IMR-90 (cell line): Measurements from ENCODE around the gene GFRA4. TPM values are rescaled to one million over a fixed set of nuclear protein-coding genes. Genes with fewer than 3 reads are reported as not detected.

Source experiments
- ATAC-seq: fragments of 200-7000 bp; cut with Tn5 transposase; 2 replicates; pipeline ENCODE4 v1.9.1; 2020; ENCODE audit warnings: low read depth, mild to moderate bottlenecking, moderate library complexity
- BruUV-seq: library from RNA; stranded (reverse); fragments of 400-500 nt; replicated peaks from 2 replicates; lab custom pipeline; 2021; lab: Mats Ljungman, UMichigan
- CTCF ChIA-PET: fragments of 300-600 bp; formaldehyde crosslinking; extraction: SDS; loops from one replicate; lab custom pipeline; 2021; ENCODE audit warnings: antibody characterized with exemption; lab: Yijun Ruan, JAX
- POLR2A ChIA-PET: fragments of 300-600 bp; sonication (Branson Sonifier 250); formaldehyde crosslinking; loops from one replicate; lab custom pipeline; 2022; ENCODE audit warnings: antibody characterized with exemption; ENCODE audit not compliant: unreplicated experiment; lab: Charles Lee
- DNase-seq: peaks from one replicate; pipeline ENCODE4 v3.0.0; 2013
- H2AFZ ChIP-seq: replicated peaks from 2 replicates; pipeline ENCODE3; 2013; ENCODE audit warnings: low read length, mild to moderate bottlenecking; ENCODE audit not compliant: poor library complexity
- H2AK5ac ChIP-seq: 2 replicates; pipeline ENCODE4 v1.6.1; 2013; ENCODE audit warnings: low read depth, low read length, inconsistent platforms
- H2AK9ac ChIP-seq: replicated peaks from 2 replicates; pipeline ENCODE3; 2013; ENCODE audit warnings: mild to moderate bottlenecking, low read depth, low read length, moderate library complexity; ENCODE audit not compliant: poor library complexity
- H2BK120ac ChIP-seq: 2 replicates; pipeline ENCODE4 v1.6.1; 2013; ENCODE audit warnings: low read depth, low read length, inconsistent platforms
- H2BK15ac ChIP-seq: 3 replicates; pipeline ENCODE4 v1.6.1; 2013; ENCODE audit warnings: low read depth, low read length, inconsistent platforms
- H2BK20ac ChIP-seq: 2 replicates; pipeline ENCODE4 v1.6.1; 2013; ENCODE audit warnings: low read depth, mild to moderate bottlenecking, inconsistent platforms, low read length, moderate library complexity
- H2BK5ac ChIP-seq: 2 replicates; pipeline ENCODE4 v1.6.1; 2013; ENCODE audit warnings: mild to moderate bottlenecking, low read depth, low read length, inconsistent platforms; ENCODE audit not compliant: poor library complexity, severe bottlenecking
- H3K14ac ChIP-seq: replicated peaks from 2 replicates; pipeline ENCODE4 v1.6.1; 2013; ENCODE audit warnings: low read depth, low read length, inconsistent platforms
- H3K18ac ChIP-seq: 2 replicates; pipeline ENCODE4 v1.6.1; 2013; ENCODE audit warnings: low read depth, low read length, control low read depth
- H3K23ac ChIP-seq: 2 replicates; pipeline ENCODE4 v1.6.1; 2013; ENCODE audit warnings: low read depth, low read length, inconsistent platforms
- H3K27ac ChIP-seq: 2 replicates; pipeline ENCODE4 v1.5.1; 2013; ENCODE audit warnings: mild to moderate bottlenecking, control low read depth, low read length; ENCODE audit not compliant: insufficient read depth
- H3K27me3 ChIP-seq: 2 replicates; pipeline ENCODE4 v1.6.1; 2013; ENCODE audit warnings: low read length; ENCODE audit not compliant: control insufficient read depth, insufficient read depth
- H3K36me3 ChIP-seq: 2 replicates; pipeline ENCODE4 v1.6.1; 2013; ENCODE audit warnings: low read length, mixed read lengths; ENCODE audit not compliant: control insufficient read depth, insufficient read depth
- H3K4ac ChIP-seq: 2 replicates; pipeline ENCODE4 v1.6.1; 2013; ENCODE audit warnings: low read depth, low read length, inconsistent platforms
- H3K4me1 ChIP-seq: 2 replicates; pipeline ENCODE4 v1.6.1; 2013; ENCODE audit warnings: low read length, mixed read lengths; ENCODE audit not compliant: control insufficient read depth, insufficient read depth
- H3K4me2 ChIP-seq: 2 replicates; pipeline ENCODE4 v1.6.1; 2013; ENCODE audit warnings: low read depth, mild to moderate bottlenecking, control low read depth, low read length, moderate library complexity
- H3K4me3 ChIP-seq: 2 replicates; pipeline ENCODE4 v1.5.1; 2013; ENCODE audit warnings: low read depth, mild to moderate bottlenecking, control low read depth, low read length, moderate library complexity; ENCODE audit not compliant: insufficient read depth
- H3K56ac ChIP-seq: 2 replicates; pipeline ENCODE4 v1.6.1; 2013; ENCODE audit warnings: low read length, inconsistent platforms; ENCODE audit not compliant: insufficient read depth; ENCODE audit errors: extremely low read depth
- H3K79me1 ChIP-seq, 2 experiments: 2 replicates each; pipeline ENCODE4 v1.6.1; 2013; ENCODE audit warnings: low read length in 2 of 2, inconsistent platforms in 1 of 2, low read depth in 1 of 2
- H3K9ac ChIP-seq: 2 replicates; pipeline ENCODE4 v1.6.1; 2013; ENCODE audit warnings: low read depth, low read length, control low read depth
- H3K9me1 ChIP-seq: 2 replicates; pipeline ENCODE4 v1.6.1; 2013; ENCODE audit warnings: low read length, inconsistent platforms; ENCODE audit not compliant: insufficient read depth
- H3K9me3 ChIP-seq: 2 replicates; pipeline ENCODE4 v1.6.1; 2013; ENCODE audit warnings: low read length; ENCODE audit not compliant: control insufficient read depth, insufficient read depth
- H4K20me1 ChIP-seq: 2 replicates; pipeline ENCODE4 v1.6.1; 2013; ENCODE audit warnings: low read length, inconsistent platforms; ENCODE audit not compliant: insufficient read depth
- H4K5ac ChIP-seq: 2 replicates; pipeline ENCODE4 v1.6.1; 2013; ENCODE audit warnings: mild to moderate bottlenecking, low read depth, low read length, control low read depth
- H4K8ac ChIP-seq, 2 experiments: 2 replicates each; pipeline ENCODE4 v1.6.1; 2013; ENCODE audit warnings: low read depth in 2 of 2, low read length in 2 of 2, control low read depth in 1 of 2, inconsistent platforms in 1 of 2
- H4K91ac ChIP-seq: 2 replicates; pipeline ENCODE4 v1.6.1; 2013; ENCODE audit warnings: low read depth, low read length, inconsistent platforms; ENCODE audit not compliant: insufficient read depth
- BHLHE40 ChIP-seq: fragments of 150-350 bp; IDR thresholded peaks from 2 replicates; pipeline ENCODE4 v1.6.1; 2016; ENCODE audit warnings: mild to moderate bottlenecking, low read depth, low read length
- ELK1 ChIP-seq: fragments of 150-350 bp; IDR thresholded peaks from 2 replicates; pipeline ENCODE4 v1.6.1; 2016; ENCODE audit warnings: low read depth, mild to moderate bottlenecking, low read length, moderate library complexity, borderline replicate concordance
- MAFK ChIP-seq: IDR thresholded peaks from 2 replicates; pipeline ENCODE4 v1.6.1; 2012; ENCODE audit warnings: low read depth, low read length, improper control_type of control experiment
- MAZ ChIP-seq: IDR thresholded peaks from 2 replicates; pipeline ENCODE4 v1.6.1; 2012; ENCODE audit warnings: low read depth, mild to moderate bottlenecking, low read length, improper control_type of control experiment, moderate library complexity, borderline replicate concordance
- MXI1 ChIP-seq: IDR thresholded peaks from 2 replicates; pipeline ENCODE4 v1.6.1; 2012; ENCODE audit warnings: low read depth, mild to moderate bottlenecking, low read length, moderate library complexity, borderline replicate concordance
- NFE2L2 ChIP-seq: fragments of 150-350 bp; IDR thresholded peaks from 2 replicates; pipeline ENCODE4 v1.6.1; 2016; ENCODE audit warnings: low read depth, mild to moderate bottlenecking, low read length
- POLR2A ChIP-seq: IDR thresholded peaks from 2 replicates; pipeline ENCODE4 v1.6.1; 2012; ENCODE audit warnings: mild to moderate bottlenecking, low read depth, low read length
- RAD21 ChIP-seq: IDR thresholded peaks from 2 replicates; pipeline ENCODE4 v1.6.1; 2012; ENCODE audit warnings: low read length, improper control_type of control experiment
- RCOR1 ChIP-seq: IDR thresholded peaks from 2 replicates; pipeline ENCODE4 v1.6.1; 2012; ENCODE audit warnings: mild to moderate bottlenecking, low read length, improper control_type of control experiment; ENCODE audit not compliant: insufficient replicate concordance
- RFX5 ChIP-seq: IDR thresholded peaks from 2 replicates; pipeline ENCODE4 v1.8.0; 2012; ENCODE audit warnings: low read depth, mild to moderate bottlenecking, low read length, moderate library complexity
- USF2 ChIP-seq: fragments of 150-350 bp; IDR thresholded peaks from 2 replicates; pipeline ENCODE4 v1.6.1; 2017; ENCODE audit warnings: mild to moderate bottlenecking, antibody characterized with exemption, low read length, low read depth
- WGBS, 2 experiments: methylation state at CpG; one replicate each; pipeline versions ENCODE4 v1.1.5 to v1.1.7; 2013; ENCODE audit warnings: missing lambda C conversion rate in 2 of 2; ENCODE audit not compliant: insufficient read length in 1 of 2; ENCODE audit errors: extremely low coverage in 2 of 2; 5-methylcytosine and 5-hydroxymethylcytosine counted together
- dilution Hi-C: fragments of 300-500 bp; cut with HindIII; formaldehyde crosslinking; loops from one replicate; pipeline ENCODE4 v1.14.3; 2018; ENCODE audit warnings: low sequenced_read_pairs; ENCODE audit not compliant: unreplicated experiment
- in situ Hi-C: fragments of 300-500 bp; cut with MboI; formaldehyde crosslinking; loops from 3 replicates; pipeline ENCODE4 v1.14.3; 2019; ENCODE audit warnings: low sequenced_read_pairs, inconsistent platforms, mixed read lengths
- intact Hi-C: fragments of 100-400 bp; cut with micrococcal nuclease; formaldehyde crosslinking; loops from 2 replicates; pipeline ENCODE4 v1.10.0; 2022
- polyA plus RNA-seq, 3 experiments: library from polyadenylated mRNA; depleted of rRNA; stranded (reverse); fragments of >200 nt; gene quantifications; 2 replicates each; pipeline ENCODE4 v1.2.3, GENCODE V29; 2012; ENCODE audit warnings: low replicate concordance in 1 of 3
- total RNA-seq: library from RNA; depleted of rRNA; stranded (reverse); fragments of >200 nt; gene quantifications from 2 replicates; pipeline ENCODE4 v1.2.3, GENCODE V29; 2012

The GFRA4 gene
- total and polyA plus RNA-seq, 2 of the 4 experiments (the other 2 are of a cell fraction): not detected

GRCh38 chr20:3655131-3655405, 8.1 kb downstream of the GFRA4 start:
- no TSS peak for BruUV-seq
- peaks cover 7% of the 10 kb centered on the region; the same call in 1 of the 2 replicates for H3K9me1 ChIP-seq
- CTCF ChIA-PET: no interaction called here
- ATAC-seq (no peak), DNase-seq (no peak)
- POLR2A ChIA-PET: no interaction called here
- intact Hi-C loops (no loop called here), dilution Hi-C loops (no loop called here), in situ Hi-C loops (no loop called here)
- peaks cover 26% of the 10 kb centered on the region for H3K27me3 ChIP-seq
- no peaks in the 10 kb centered on the region for H3K36me3 ChIP-seq
- no peaks in the 10 kb centered on the region for H3K4me1 ChIP-seq
- H3K9me3 ChIP-seq: peaks cover 5% of the 10 kb centered on the region; the same call in 1 of the 2 replicates
- no peak overlapping the region for H2AK5ac ChIP-seq
- no peak overlapping the region for H3K9ac ChIP-seq
- H3K79me1 ChIP-seq: no peaks in the 10 kb centered on the region
- 96% methylated on average over 3 of the region's 4 CpGs; no CpG with 5 or more reads in 1 of the 2 experiments for WGBS, 2 experiments
- H2BK5ac ChIP-seq: no peak overlapping the region
- H3K27ac ChIP-seq: no peak overlapping the region
- H4K91ac ChIP-seq: no peak overlapping the region
- no peak overlapping the region for H3K4me2 ChIP-seq
- no peak overlapping the region for H4K5ac ChIP-seq
- no peak overlapping the region for H3K23ac ChIP-seq
- no peak for TF ChIP-seq RCOR1
- TF ChIP-seq MAZ: no peak
- no peak for TF ChIP-seq RFX5
- TF ChIP-seq NFE2L2: no peak
- no peak for TF ChIP-seq USF2
- no peak for TF ChIP-seq MXI1
- no peak for TF ChIP-seq MAFK
- TF ChIP-seq POLR2A: no peak
- TF ChIP-seq BHLHE40: no peak
- TF ChIP-seq ELK1: no peak
- TF ChIP-seq RAD21: no peak
- no peaks in the 10 kb centered on the region for H4K20me1 ChIP-seq
- H3K14ac ChIP-seq: no peak overlapping the region
- no peak overlapping the region for H2BK15ac ChIP-seq
- no peak overlapping the region for H2AFZ ChIP-seq
- H3K18ac ChIP-seq: no peak overlapping the region
- no peak overlapping the region for H4K8ac ChIP-seq
- no peak overlapping the region for H3K4ac ChIP-seq
- H2AK9ac ChIP-seq: no peak overlapping the region
- H2BK20ac ChIP-seq: no peak overlapping the region
- no peak overlapping the region for H2BK120ac ChIP-seq
- H3K4me3 ChIP-seq: no peak overlapping the region
- no peak overlapping the region for H3K56ac ChIP-seq
